ENCODE data around the gene KEL. TPM values are rescaled to one million over a fixed set of nuclear protein-coding genes. Genes with fewer than 3 reads are reported as not detected.

The KEL gene
- total and polyA plus RNA-seq, 3 experiments from 2014 or later: 0.20 TPM; not detected in 2

DNA sequence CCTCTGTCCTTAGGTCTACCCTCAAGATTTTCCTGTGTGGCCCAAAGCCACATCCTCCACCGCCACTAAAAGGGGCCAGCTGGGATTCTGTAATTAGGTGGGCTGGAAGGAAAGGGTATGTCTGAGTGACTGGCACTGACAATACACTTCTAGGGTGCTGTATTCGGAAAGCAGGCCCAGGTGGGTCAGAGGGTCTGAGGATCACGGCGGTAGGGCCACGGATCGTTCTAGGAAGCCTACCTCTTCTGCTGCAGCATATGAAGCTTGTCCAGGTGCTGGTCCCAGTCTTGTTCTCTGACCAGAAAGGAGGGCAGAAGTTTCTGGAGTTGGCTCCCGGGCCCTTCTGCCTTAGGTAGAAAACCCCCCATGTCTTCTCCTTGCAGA is 29.1 kb downstream of the KEL start:
- no peak overlapping the region for H3K4me3 Mint-ChIP-seq

DNA sequence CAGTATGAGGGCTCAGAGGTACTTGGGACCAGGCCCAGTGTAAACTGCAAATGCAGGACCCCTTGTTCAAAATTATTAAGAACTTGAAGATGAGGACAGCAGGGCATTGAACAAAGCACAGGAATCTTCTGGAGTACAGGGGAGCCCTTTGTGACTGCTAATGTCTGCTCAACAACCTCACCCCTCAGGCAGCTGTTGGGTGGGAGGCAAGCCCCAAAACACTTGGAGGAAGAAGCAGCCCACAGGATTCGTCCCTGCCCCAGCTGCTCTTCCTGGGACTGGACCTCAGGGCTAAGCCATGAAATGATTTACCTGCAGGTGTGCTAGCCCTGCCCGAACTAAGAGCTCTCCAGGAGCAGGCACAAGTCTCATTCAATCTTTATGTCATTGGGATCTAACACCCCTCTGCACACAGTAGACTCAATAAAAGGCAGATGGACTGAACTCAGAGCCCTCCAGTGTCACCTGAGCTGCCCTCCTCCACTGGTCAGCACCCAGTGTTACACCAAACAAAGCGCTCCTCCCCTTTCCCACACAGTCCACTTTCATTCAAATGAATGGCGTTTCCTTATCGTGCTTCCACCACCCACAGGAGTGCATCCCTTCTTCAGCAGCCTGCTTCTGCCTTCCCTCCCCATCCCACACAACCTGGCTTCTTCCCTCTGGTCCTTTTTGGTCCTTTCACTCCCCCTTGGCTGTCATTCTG is 29.6 kb downstream of the KEL start:
- ChIA-PET POLR2A (no interaction called here), CTCF (no interaction called here)
- no peak overlapping the region for H3K4me3 ChIP-seq (ENCODE audit: low read length)
- no peaks in the 10 kb centered on the region for H3K4me1 ChIP-seq (ENCODE audit: insufficient read depth, low read length)
- H3K4me3 Mint-ChIP-seq: no peak overlapping the region
- H3K27ac Mint-ChIP-seq: no peak overlapping the region
- H3K36me3 ChIP-seq (ENCODE audit: insufficient read depth, low read length): no peaks in the 10 kb centered on the region
- H3K36me3 Mint-ChIP-seq: no peaks in the 10 kb centered on the region
- H3K27me3 Mint-ChIP-seq: peaks cover 13 to 15% of the 10 kb centered on the region in 2 donors
- no peaks in the 10 kb centered on the region for H3K9me3 Mint-ChIP-seq
- no peak overlapping the region for H3K27ac ChIP-seq (ENCODE audit: low read depth, low read length)
- no peaks in the 10 kb centered on the region for H3K9me3 ChIP-seq (ENCODE audit: low read length)
- H3K27me3 ChIP-seq (ENCODE audit: insufficient read depth, low read length, poor library complexity, severe bottlenecking): no peaks in the 10 kb centered on the region
- DNase-seq: no peak
- H3K4me1 Mint-ChIP-seq: no peaks in the 10 kb centered on the region

More for the DNA sequence above, 29.1 kb downstream of the KEL start:
- H3K27ac ChIP-seq (ENCODE audit: low read depth, low read length): no peak overlapping the region
- Mint-ChIP-seq H3K4me1 (no peaks in the 10 kb centered on the region), H3K9me3 (no peaks in the 10 kb centered on the region), H3K36me3 (no peaks in the 10 kb centered on the region), H3K27ac (no peak overlapping the region), H3K27me3 (peaks cover 13 to 17% of the 10 kb centered on the region in 2 donors)
- no peak for DNase-seq
- H3K4me3 ChIP-seq (ENCODE audit: low read length): no peak overlapping the region
- no peaks in the 10 kb centered on the region for H3K27me3 ChIP-seq (ENCODE audit: insufficient read depth, low read length, poor library complexity, severe bottlenecking)
- H3K36me3 ChIP-seq (ENCODE audit: insufficient read depth, low read length): no peaks in the 10 kb centered on the region
- no peaks in the 10 kb centered on the region for H3K9me3 ChIP-seq (ENCODE audit: low read length)
- POLR2A ChIA-PET: no interaction called here
- no peaks in the 10 kb centered on the region for H3K4me1 ChIP-seq (ENCODE audit: insufficient read depth, low read length)
- CTCF ChIA-PET: no interaction called here

DNA sequence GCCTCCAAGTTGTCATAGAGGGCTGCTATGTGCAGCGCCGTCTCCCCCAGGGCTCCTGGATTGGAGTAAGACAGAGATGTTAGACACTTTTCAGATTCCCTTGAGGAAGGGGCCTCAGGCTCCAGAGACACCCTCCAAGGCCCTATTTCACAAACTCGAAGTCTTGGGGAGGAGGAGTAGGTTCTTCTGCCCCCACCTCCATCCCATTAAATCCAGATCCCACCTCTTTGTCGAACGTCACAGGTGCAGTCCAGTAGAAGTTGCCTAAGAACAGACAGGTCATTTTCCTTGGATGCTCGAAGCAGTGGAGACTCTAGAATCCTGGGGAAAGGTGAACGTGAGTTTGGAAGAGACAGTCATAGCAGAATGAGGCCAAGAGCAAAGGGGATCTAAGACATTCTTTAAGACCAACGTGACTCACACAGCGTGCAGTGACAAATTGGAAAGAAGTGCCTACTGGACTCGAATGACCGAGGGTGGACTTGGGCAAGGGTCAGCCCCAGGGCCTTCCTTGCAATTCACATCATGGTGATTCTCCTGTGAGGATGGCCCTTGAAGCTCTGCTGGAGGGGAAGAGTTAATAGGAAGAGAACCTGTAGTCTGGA is 31.9 kb downstream of the KEL start:
- no peaks in the 10 kb centered on the region for H3K4me1 ChIP-seq (ENCODE audit: insufficient read depth, low read length)
- Mint-ChIP-seq H3K36me3 (no peaks in the 10 kb centered on the region), H3K4me3 (no peak overlapping the region), H3K27ac (peak overlapping the region in 1 of 8 donors; percentile 78), H3K4me1 (no peaks in the 10 kb centered on the region), H3K27me3 (peaks cover 6 to 16% of the 10 kb centered on the region in 2 donors), H3K9me3 (no peaks in the 10 kb centered on the region)
- no peaks in the 10 kb centered on the region for H3K9me3 ChIP-seq (ENCODE audit: low read length)
- ChIA-PET CTCF (no interaction called here), POLR2A (no interaction called here)
- H3K27ac ChIP-seq (ENCODE audit: low read depth, low read length): no peak overlapping the region
- H3K4me3 ChIP-seq (ENCODE audit: low read length): no peak overlapping the region
- DNase-seq: no peak
- no peaks in the 10 kb centered on the region for H3K36me3 ChIP-seq (ENCODE audit: insufficient read depth, low read length)
- H3K27me3 ChIP-seq (ENCODE audit: insufficient read depth, low read length, poor library complexity, severe bottlenecking): no peaks in the 10 kb centered on the region

DNA sequence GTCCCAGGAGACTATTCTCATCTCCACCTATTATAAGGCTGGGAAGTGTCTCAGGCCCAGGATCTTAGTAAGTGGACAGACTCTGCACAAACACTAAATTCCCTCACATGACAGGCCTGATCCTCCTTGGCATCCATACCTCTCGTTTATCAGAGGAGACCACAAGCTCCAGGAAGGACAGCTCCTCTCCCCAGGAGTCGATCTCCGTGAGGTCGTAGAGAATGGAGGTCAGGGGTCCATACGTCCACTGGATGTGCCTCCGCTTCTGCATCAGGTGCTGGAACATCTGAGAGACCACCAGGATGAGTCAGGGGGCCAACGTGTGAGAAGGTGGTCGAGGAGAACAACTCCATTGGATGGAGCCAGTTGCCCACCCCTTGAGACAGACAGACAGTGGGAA is 34.2 kb downstream of the KEL start:
- no peak for DNase-seq
- no peaks in the 10 kb centered on the region for H3K9me3 Mint-ChIP-seq
- H3K27me3 Mint-ChIP-seq: peaks cover 0 to 12% of the 10 kb centered on the region in 2 donors
- H3K4me3 ChIP-seq (ENCODE audit: low read length): no peak overlapping the region
- H3K36me3 ChIP-seq (ENCODE audit: insufficient read depth, low read length): no peaks in the 10 kb centered on the region
- POLR2A ChIA-PET: no interaction called here
- no peak overlapping the region for H3K27ac Mint-ChIP-seq
- H3K4me1 ChIP-seq (ENCODE audit: insufficient read depth, low read length): no peaks in the 10 kb centered on the region
- no peaks in the 10 kb centered on the region for H3K4me1 Mint-ChIP-seq
- H3K9me3 ChIP-seq (ENCODE audit: low read length): no peaks in the 10 kb centered on the region
- CTCF ChIA-PET: no interaction called here
- H3K27ac ChIP-seq (ENCODE audit: low read depth, low read length): no peak overlapping the region
- H3K4me3 Mint-ChIP-seq: no peak overlapping the region
- no peaks in the 10 kb centered on the region for H3K27me3 ChIP-seq (ENCODE audit: insufficient read depth, low read length, poor library complexity, severe bottlenecking)
- no peaks in the 10 kb centered on the region for H3K36me3 Mint-ChIP-seq

DNA sequence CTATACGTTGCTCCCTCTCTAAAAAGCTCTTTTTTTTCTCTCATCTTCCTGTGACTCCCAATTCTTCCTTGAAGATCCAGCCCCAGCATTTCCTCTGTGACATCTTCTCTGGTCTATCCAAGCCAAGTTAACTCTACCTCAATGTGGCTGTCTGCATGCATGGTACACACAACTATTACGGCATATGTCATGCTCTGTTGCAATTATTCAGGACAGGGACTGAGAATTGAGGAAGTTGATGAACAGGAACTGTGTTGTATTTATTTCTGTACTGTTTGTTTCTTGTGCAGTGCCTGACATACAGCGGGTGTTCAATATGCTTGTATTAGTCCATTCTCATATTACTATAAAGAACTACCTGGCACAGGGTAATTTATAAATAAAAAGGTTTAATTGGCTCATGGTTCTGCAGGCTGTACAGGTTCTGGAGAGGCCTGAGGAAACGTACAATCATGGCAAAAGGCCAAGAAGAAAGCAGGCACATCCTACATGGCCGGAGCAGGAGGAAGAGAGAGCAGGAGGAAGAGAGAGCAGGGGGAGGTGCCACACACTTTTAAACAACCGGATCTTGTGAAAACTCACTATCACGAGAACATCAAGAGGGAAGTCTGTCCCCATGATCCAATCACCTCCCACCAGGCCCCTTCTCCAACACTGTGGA is 34.9 kb downstream of the KEL start:
- H3K27me3 ChIP-seq (ENCODE audit: insufficient read depth, low read length, poor library complexity, severe bottlenecking): no peaks in the 10 kb centered on the region
- no peaks in the 10 kb centered on the region for H3K36me3 Mint-ChIP-seq
- no peak overlapping the region for H3K27ac Mint-ChIP-seq
- no peak overlapping the region for H3K4me3 ChIP-seq (ENCODE audit: low read length)
- H3K4me3 Mint-ChIP-seq: no peak overlapping the region
- no peak for DNase-seq
- H3K4me1 ChIP-seq (ENCODE audit: insufficient read depth, low read length): no peaks in the 10 kb centered on the region
- H3K36me3 ChIP-seq (ENCODE audit: insufficient read depth, low read length): no peaks in the 10 kb centered on the region
- H3K4me1 Mint-ChIP-seq: no peaks in the 10 kb centered on the region
- H3K9me3 ChIP-seq (ENCODE audit: low read length): no peaks in the 10 kb centered on the region
- H3K27ac ChIP-seq (ENCODE audit: low read depth, low read length): no peak overlapping the region
- peaks cover 0 to 12% of the 10 kb centered on the region in 2 donors for H3K27me3 Mint-ChIP-seq
- ChIA-PET CTCF (no interaction called here), POLR2A (no interaction called here)
- H3K9me3 Mint-ChIP-seq: no peaks in the 10 kb centered on the region

DNA sequence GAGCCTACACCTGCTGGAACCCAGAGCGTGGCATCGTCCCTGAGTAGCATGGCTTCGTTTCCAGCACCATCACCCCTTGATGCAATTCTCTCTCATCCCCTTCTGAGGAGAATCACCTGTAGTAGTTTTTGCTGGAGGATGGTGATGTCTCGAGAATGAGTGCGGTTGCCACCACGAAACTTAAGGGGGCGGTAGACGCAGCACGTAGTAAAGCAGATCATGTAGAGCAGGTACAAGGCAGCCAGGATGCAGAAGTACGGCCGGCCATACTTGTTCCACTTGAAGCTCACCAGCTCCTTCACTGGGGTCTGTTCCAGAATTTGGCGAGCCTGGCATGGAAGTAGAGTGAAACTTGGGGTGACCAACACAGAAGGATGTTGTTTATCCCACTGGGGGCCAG is 36.8 kb downstream of the KEL start:
- no peaks in the 10 kb centered on the region for H3K4me1 Mint-ChIP-seq
- Histone ChIP-seq H3K9me3 (ENCODE audit: low read length) (no peaks in the 10 kb centered on the region), H3K4me3 (ENCODE audit: low read length) (no peak overlapping the region), H3K27me3 (ENCODE audit: insufficient read depth, low read length, poor library complexity, severe bottlenecking) (no peaks in the 10 kb centered on the region), H3K27ac (ENCODE audit: low read depth, low read length) (no peak overlapping the region), H3K4me1 (ENCODE audit: insufficient read depth, low read length) (no peaks in the 10 kb centered on the region), H3K36me3 (ENCODE audit: insufficient read depth, low read length) (no peaks in the 10 kb centered on the region)
- peaks cover 4 to 12% of the 10 kb centered on the region in 2 donors for H3K27me3 Mint-ChIP-seq
- H3K9me3 Mint-ChIP-seq: no peaks in the 10 kb centered on the region
- CTCF ChIA-PET: no interaction called here
- no peak overlapping the region for H3K4me3 Mint-ChIP-seq
- no peak overlapping the region for H3K27ac Mint-ChIP-seq
- H3K36me3 Mint-ChIP-seq: no peaks in the 10 kb centered on the region
- POLR2A ChIA-PET: no interaction called here
- DNase-seq: no peak

DNA sequence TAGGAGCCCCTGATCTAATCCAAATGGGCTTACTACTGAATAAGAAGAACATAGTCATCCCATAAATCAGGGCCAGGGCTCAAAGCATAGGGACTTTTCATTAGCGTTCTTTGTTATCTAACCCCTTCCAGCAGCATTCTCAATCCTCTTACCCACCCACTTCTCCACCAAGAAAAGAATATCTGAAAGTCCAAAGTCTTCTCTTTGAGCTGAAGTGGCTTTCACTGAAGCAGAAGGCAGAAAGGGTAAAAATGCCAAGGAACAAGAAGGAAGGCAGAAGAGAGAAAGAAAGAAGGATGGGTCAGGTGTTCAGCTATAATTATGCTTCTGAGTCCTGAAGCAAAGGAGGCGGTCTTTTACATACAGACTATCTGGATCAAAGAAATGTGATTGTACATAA is 38.8 kb downstream of the KEL start:
- Histone ChIP-seq H3K27me3 (ENCODE audit: insufficient read depth, low read length, poor library complexity, severe bottlenecking) (no peaks in the 10 kb centered on the region), H3K36me3 (ENCODE audit: insufficient read depth, low read length) (no peaks in the 10 kb centered on the region), H3K4me1 (ENCODE audit: insufficient read depth, low read length) (no peaks in the 10 kb centered on the region), H3K4me3 (ENCODE audit: low read length) (no peak overlapping the region), H3K9me3 (ENCODE audit: low read length) (no peaks in the 10 kb centered on the region), H3K27ac (ENCODE audit: low read depth, low read length) (no peak overlapping the region)
- Mint-ChIP-seq H3K4me3 (no peak overlapping the region), H3K9me3 (no peaks in the 10 kb centered on the region), H3K4me1 (no peaks in the 10 kb centered on the region), H3K36me3 (no peaks in the 10 kb centered on the region), H3K27ac (no peak overlapping the region), H3K27me3 (peaks cover 11 to 13% of the 10 kb centered on the region in 2 donors)
- DNase-seq: no peak
- ChIA-PET CTCF (no interaction called here), POLR2A (no interaction called here)

DNA sequence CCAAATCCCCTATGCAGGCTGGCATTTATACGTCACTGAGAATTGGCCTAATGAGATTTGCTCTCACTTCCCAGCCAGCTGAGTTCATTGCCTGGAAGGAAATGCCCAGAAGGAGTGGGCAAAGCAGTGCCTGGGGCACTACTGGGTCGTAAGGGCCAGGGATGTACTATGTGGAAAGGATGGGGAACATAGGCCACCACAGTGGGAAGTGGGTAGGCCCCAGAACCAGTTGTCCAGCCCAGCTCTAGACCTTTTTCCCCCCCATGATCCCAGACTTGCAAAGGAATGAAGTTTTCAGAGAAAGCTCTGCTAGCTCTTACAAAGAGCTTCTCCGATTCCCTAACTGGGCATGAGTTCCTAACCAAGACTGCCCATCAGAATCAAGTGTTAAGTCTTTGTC is 42.5 kb downstream of the KEL start:
- no peak overlapping the region for H3K4me3 ChIP-seq (ENCODE audit: low read length)
- H3K4me1 ChIP-seq (ENCODE audit: insufficient read depth, low read length): no peaks in the 10 kb centered on the region
- ChIA-PET CTCF (no interaction called here), POLR2A (no interaction called here)
- no peaks in the 10 kb centered on the region for H3K4me1 Mint-ChIP-seq
- peak overlapping the region in 1 of 8 donors; percentile 36 for H3K27ac Mint-ChIP-seq
- no peaks in the 10 kb centered on the region for H3K27me3 ChIP-seq (ENCODE audit: insufficient read depth, low read length, poor library complexity, severe bottlenecking)
- no peaks in the 10 kb centered on the region for H3K9me3 ChIP-seq (ENCODE audit: low read length)
- no peaks in the 10 kb centered on the region for H3K36me3 ChIP-seq (ENCODE audit: insufficient read depth, low read length)
- DNase-seq: no peak
- peaks cover 6 to 20% of the 10 kb centered on the region in 2 donors for H3K27me3 Mint-ChIP-seq
- no peak overlapping the region for H3K27ac ChIP-seq (ENCODE audit: low read depth, low read length)
- H3K4me3 Mint-ChIP-seq: no peak overlapping the region
- H3K9me3 Mint-ChIP-seq: no peaks in the 10 kb centered on the region
- no peaks in the 10 kb centered on the region for H3K36me3 Mint-ChIP-seq
